Erythroblast (primary cell): ENCODE measurements around the gene EXOC6B.

ENCODE experiments used
- GATA1 ChIP-seq: IDR thresholded peaks from 2 replicates; pipeline ENCODE4 v1.6.1; 2011; ENCODE audit warnings: low read depth, mild to moderate bottlenecking, control low read depth, low read length, moderate library complexity
- POLR2A ChIP-seq: IDR thresholded peaks from 2 replicates; pipeline ENCODE4 v1.6.1; 2011; ENCODE audit warnings: mild to moderate bottlenecking, low read length

GRCh38 chr2:72415241-72415661 is 410.6 kb downstream of the EXOC6B start:
- TF ChIP-seq POLR2A = no peak
- no peak for TF ChIP-seq GATA1
